Right lobe of liver (tissue), 4 donors: Measurements from ENCODE around the gene SETBP1.

Experiments
- POLR2A ChIP-seq: fragments of 450-650 bp; IDR thresholded peaks from one replicate; pipeline ENCODE4 v1.6.1; 2017; ENCODE audit warnings: antibody characterized with exemption, mild to moderate bottlenecking
- TF ChIP-seq, protein P1 (sequence below), 4 donors: fragments of 200-600 bp in 3 of 4; fragments of 450-650 bp in 1 of 4; IDR thresholded peaks; one replicate each; pipeline versions ENCODE4 v1.5.1 to v1.8.0; 2016 to 2022; ENCODE audit warnings: antibody characterized with exemption in 4 of 4, mild to moderate bottlenecking in 2 of 4
- donor health status: DM: no; HTN: no; CAD: no.
- donor health status: DM: no; HTN: no; CAD: no.
- donor health status: DM: no; HTN: yes; CAD: no.

DNA sequence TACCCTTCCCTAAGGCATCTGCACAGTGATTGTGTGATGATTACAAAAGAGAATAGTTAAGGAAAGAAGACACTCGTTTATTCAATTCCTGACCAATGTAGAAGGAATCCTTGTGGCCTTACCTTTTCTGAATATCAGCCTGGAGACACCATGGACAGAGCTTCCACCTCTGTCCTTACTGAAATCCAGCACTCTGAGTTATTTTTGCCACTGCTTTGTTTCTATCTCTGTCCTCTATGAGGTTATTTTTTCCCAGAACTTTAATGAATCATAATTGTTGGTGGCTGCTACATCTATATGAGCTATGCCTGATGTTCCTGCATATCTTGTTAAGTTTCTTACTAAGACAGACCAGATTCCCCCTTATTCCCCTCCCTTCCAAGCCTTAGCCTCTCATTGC is 275.1 kb downstream of the SETBP1 start:
- TF ChIP-seq, protein P1, sequence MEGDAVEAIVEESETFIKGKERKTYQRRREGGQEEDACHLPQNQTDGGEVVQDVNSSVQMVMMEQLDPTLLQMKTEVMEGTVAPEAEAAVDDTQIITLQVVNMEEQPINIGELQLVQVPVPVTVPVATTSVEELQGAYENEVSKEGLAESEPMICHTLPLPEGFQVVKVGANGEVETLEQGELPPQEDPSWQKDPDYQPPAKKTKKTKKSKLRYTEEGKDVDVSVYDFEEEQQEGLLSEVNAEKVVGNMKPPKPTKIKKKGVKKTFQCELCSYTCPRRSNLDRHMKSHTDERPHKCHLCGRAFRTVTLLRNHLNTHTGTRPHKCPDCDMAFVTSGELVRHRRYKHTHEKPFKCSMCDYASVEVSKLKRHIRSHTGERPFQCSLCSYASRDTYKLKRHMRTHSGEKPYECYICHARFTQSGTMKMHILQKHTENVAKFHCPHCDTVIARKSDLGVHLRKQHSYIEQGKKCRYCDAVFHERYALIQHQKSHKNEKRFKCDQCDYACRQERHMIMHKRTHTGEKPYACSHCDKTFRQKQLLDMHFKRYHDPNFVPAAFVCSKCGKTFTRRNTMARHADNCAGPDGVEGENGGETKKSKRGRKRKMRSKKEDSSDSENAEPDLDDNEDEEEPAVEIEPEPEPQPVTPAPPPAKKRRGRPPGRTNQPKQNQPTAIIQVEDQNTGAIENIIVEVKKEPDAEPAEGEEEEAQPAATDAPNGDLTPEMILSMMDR (IDR thresholded peaks at IDR 0.05), result no peak
- no peak for TF ChIP-seq POLR2A
